Omental fat pad (tissue), 4 donors: ENCODE measurements around the gene TCL1B. TPM values are rescaled to one million over a fixed set of nuclear protein-coding genes. Genes with fewer than 3 reads are reported as not detected.
"Not testable (repeated sequence)": the region's sequence is repeated elsewhere in the genome, so short reads cannot be mapped to it uniquely, and the experiment has no call there.

Source experiments
- ATAC-seq: fragments of 150-250 bp; one replicate; pipeline ENCODE4 v1.9.1; 2016; ENCODE audit warnings: mild to moderate bottlenecking, moderate library complexity; ENCODE audit not compliant: low FRiP score
- DNase-seq: peaks from one replicate; pipeline ENCODE4 v3.0.0-alpha.2; 2019; ENCODE audit warnings: low spot score
- total RNA-seq, 4 donors: library from RNA; depleted of rRNA; stranded (reverse); fragments of >200 nt; gene quantifications; one replicate each; pipeline ENCODE4 v1.1.0, GENCODE V29; 2016
- TF ChIP-seq, protein P1 (sequence below), 3 donors: fragments of 450-650 bp; IDR thresholded peaks; one replicate each; pipeline ENCODE4 v1.5.1; 2016 to 2017; ENCODE audit warnings: antibody characterized with exemption in 3 of 3, mild to moderate bottlenecking in 3 of 3, moderate library complexity in 2 of 3

TCL1B gene
- total RNA-seq, 4 donors from 2014 or later = not detected

DNA sequence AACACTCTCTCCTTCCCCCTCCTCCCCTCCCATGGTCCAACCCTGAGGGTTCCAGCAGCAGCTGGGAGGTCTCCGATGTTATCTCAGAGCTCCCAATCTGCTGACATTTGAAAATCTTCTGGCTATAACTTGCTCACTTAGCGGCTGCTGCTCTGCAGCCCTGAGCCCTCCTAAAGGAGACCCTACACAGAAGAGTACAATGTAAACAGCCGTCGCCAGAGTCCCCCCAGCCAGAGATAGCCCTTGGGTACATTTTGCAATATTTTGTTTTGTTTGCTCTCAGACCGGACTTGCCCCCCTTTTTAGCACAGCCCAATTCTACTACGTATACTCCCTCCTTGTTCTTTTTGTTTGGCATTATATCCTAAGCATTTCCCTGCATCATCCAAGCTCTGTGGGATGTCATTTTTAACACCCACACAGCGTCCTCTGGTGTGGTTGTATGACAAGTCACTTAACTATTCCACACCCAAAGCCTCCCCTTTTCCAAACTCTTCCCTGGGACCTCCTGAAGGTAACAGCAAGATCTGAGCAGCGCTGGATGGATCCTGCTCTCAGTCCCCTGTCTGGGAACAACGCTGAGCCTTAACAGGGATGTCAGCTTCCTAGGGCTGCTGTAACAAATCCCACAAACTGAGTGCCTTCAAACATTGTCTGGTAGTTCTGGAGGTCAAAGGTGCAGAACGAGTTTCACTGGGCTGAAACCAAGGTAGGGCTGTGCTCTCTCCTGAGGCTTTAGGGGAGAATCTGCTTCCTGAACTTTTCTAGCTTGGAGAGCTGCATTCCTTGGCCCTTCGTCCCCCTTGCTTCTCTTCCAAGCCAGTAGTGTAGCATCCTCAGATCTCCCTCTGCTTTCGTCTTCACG, 25.3 kb upstream of the TCL1B start:
- DNase-seq (no peak), ATAC-seq (no peak)
- TF ChIP-seq, protein P1, sequence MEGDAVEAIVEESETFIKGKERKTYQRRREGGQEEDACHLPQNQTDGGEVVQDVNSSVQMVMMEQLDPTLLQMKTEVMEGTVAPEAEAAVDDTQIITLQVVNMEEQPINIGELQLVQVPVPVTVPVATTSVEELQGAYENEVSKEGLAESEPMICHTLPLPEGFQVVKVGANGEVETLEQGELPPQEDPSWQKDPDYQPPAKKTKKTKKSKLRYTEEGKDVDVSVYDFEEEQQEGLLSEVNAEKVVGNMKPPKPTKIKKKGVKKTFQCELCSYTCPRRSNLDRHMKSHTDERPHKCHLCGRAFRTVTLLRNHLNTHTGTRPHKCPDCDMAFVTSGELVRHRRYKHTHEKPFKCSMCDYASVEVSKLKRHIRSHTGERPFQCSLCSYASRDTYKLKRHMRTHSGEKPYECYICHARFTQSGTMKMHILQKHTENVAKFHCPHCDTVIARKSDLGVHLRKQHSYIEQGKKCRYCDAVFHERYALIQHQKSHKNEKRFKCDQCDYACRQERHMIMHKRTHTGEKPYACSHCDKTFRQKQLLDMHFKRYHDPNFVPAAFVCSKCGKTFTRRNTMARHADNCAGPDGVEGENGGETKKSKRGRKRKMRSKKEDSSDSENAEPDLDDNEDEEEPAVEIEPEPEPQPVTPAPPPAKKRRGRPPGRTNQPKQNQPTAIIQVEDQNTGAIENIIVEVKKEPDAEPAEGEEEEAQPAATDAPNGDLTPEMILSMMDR (IDR thresholded peaks at IDR 0.05) = no peak

DNA sequence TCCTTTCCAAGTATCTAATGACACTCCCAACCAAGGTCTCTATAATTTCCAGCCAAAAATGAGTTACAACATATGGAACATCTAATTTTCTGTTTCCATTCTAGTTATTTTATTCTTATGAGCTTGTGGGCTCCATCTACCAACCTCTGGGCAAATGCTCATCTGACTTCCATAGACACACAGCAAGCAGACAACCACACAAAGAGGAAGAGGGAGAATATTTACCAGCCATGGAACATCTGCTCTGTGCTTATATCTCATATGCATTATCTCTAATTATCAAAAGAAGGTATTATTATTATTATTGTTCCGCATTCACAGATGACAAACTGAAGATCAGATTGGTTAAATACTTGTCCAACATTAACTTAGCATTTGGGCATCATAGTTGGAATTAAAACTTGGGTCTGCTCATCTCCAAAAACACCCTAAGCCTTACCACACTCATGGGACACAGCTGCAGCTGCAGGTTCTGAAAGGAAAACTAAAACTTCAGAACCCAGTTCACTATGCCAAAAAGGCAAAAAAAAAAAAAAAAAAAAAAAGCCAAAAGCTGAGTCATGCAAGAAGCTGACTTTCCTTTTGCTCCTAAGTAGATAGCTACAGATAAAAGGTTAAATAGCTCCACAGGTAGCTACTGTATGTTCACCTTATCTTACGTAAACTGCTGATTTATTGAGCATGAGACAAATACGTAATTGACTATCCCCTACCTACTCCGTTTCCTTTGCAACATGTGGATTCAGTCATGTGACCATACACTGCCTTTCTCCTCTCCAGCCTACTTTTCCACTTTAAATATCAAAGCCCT, 23.6 kb upstream of the TCL1B start:
- TF ChIP-seq, protein P1 (IDR thresholded peaks at IDR 0.05) = no peak
- ATAC-seq = no peak
- DNase-seq = no peak

DNA sequence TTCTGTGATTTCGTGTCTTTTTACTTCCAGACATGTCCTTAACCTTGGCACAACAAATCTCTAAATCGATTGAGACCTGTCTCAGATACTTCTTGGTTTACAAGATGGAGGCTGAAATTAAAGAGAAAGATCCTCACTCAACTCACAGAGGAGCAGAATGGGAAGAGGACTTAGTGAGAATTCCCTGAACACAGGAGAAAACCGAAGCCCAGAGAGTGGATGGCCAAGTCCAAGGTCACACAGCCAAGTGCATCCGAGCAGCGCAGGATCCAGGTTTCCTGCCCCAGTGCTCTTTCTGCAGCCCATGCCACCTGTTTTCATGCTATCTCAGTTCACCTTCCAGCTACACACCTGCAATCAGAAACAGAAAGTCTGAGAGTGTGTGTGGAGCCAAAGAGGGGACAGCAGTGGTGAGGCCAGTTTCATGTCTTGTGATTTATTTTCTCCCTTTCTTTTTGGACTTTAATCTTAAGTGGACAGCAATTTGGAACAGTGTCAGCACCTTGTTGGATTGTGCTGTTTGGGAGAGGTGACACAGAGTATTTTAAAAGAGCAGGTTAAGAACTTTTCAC, 22.9 kb upstream of the TCL1B start:
- TF ChIP-seq, protein P1 (IDR thresholded peaks at IDR 0.05) = no peak
- no peak for ATAC-seq

DNA sequence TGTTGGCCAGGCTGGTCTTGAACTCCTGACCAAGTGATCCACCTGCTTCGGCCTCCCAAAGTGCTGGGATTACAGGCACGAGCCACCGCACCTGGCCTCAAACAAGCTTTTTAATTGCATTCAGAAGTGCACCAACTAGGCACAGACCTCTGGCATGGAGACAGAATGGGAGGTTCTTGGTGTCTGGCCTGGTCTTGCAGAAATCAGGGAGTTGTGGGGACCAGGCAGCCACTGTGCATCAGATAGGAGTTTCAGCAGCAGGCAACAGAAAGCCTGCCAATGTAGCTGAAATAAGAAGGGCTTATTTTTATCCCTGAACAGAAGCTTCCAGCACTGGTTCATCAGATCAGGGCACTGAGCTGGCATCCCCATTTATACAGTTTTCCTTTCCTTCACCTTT, 22.2 kb upstream of the TCL1B start:
- DNase-seq (no peak), ATAC-seq (no peak)
- TF ChIP-seq, protein P1 (IDR thresholded peaks at IDR 0.05) = no peak

More for the DNA sequence above, 22.9 kb upstream of the TCL1B start:
- no peak for DNase-seq

DNA sequence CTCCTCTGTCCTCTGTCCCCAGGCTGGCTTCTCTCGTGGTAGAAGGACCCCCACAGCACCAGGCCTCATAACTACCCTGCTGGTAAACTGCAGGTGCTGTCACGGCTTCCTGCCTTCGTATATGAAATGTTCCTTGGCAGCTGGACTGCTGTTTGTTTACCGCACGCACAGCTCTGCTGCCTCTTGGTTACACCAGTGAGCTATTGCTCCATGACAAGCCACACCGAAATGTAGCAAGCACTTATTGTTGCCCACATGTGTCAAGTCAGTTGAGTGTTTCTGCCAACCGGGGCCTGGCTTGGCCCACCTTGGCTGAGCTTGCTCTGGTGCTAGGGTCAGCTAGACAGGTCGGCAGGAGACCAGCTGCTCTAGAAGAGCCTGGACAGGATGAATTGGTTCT, 21.7 kb upstream of the TCL1B start:
- DNase-seq = no peak
- TF ChIP-seq, protein P1 (IDR thresholded peaks at IDR 0.05) = no peak
- no peak for ATAC-seq

DNA sequence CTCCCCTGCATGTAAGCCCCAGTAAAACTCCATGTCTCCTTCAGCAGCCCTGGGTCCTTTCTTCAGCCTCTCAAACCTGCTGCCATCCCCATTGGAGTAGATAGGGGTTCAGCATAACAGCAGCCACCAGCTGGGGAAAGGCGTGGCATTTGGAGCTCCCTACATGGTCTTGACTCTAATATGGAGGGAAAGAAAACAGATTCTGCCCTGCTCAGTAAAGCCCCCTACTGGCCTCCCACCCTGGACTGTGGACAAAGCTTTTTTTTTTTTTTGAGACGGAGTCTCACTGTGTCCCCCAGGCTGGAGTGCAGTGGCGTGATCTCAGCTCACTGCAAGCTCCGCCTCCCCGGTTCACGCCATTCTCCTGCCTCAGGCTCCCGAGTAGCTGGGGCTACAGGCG, 20.7 kb upstream of the TCL1B start:
- not testable (repeated sequence) for ATAC-seq

DNA sequence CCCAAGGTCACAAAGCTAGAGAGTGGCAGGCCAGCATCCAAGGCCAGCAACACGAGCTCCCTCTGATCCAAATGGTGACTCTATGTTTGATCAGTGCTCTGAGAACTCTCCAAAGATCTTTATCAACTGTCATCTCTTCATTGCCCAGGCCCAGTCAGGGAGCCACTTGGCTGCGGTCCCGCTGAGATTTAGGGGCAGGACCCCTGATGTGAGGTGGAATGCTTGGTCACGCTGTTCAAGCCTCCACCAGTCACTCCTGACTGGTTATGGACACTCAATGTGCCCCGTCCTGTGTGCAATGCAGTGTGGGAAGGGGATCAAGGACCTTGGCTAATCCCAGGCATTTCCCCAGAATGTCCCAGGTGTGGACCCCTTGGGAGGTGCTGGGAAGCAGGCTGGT, 19.8 kb upstream of the TCL1B start:
- TF ChIP-seq, protein P1 (IDR thresholded peaks at IDR 0.05) = no peak
- ATAC-seq = no peak
- no peak for DNase-seq

More for the DNA sequence above, 20.7 kb upstream of the TCL1B start:
- not testable (repeated sequence) for DNase-seq
